NCI-H82 (cell line): Measurements from ENCODE around the gene NXF1.
"Not testable (repeated sequence)": the region's sequence is repeated elsewhere in the genome, so short reads cannot be mapped to it uniquely, and the experiment has no call there.

Source experiments
- DNase-seq: peaks from one replicate; lab custom pipeline; 2025; lab: John Stamatoyannopoulos, UW

NXF1 gene

GRCh38 chr11:62832336-62833234 is 27.3 kb upstream of the NXF1 start, which contains the start of gene TEX54:
TEX54 (minus strand) TSS chr11:62832841.
- DNase-seq = peak; percentile 76

GRCh38 chr11:62831520-62832335 is 26.5 kb upstream of the NXF1 start, which contains the start of gene STX5:
STX5 (minus strand) TSS chr11:62832051; CDS start chr11:62831243, 808 bp downstream.
- peak; percentile 98 for DNase-seq

- peak; percentile 79 for DNase-seq
These were observed 25.8 kb upstream of the NXF1 start for GRCh38 chr11:62830904-62831519.

DNA sequence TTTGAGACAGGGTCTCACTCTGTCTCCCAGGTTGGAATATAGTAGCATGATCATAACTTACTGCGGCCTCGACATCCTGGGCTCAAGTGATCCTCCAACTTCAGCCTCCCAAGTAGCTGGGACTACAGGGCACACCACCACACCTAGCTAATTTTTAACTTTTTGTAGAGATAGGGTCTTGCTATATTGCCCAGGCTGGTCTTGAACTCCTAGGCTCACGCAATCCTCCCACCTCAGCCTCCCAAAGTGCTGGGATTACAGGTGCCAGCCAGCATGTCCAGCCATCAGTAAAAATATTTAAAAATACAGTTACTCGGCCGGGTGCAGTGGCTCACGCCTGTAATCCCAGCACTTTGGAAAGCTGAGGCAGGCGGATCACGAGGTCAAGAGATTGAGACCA is 22.9 kb upstream of the NXF1 start:
- DNase-seq = not testable (repeated sequence)

GRCh38 chr11:62823677-62824076 is 18.4 kb upstream of the NXF1 start:
- no peak for DNase-seq

- no peak for DNase-seq
These were observed 11.9 kb upstream of the NXF1 start for GRCh38 chr11:62817129-62817528.

- no peak for DNase-seq
These were observed 11.3 kb upstream of the NXF1 start for GRCh38 chr11:62816557-62816956.

- DNase-seq = peak; percentile 40
These were observed 6.4 kb upstream of the NXF1 start for GRCh38 chr11:62811659-62812058.

DNA sequence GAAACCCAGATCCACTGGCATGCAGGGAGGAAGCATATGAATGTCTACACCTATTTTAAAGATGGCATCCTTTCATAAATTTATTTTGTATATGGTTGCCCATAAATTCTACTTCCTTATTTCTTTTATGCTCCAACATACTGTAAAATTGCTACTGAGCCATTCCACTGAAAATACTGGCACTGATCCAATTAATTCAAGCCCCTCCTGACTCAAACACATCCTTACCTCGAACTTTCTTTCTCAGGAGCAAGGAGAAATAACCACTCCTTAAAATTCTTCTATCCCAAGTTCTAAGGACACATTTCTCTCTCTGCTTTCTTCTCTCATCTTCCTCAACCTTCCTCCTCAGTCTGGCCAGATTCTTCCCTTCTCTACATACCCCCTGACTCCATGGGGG is 5.5 kb upstream of the NXF1 start:
- no peak for DNase-seq

GRCh38 chr11:62806611-62807121 is 1.4 kb upstream of the NXF1 start:
- no peak for DNase-seq

GRCh38 chr11:62805961-62806441 is 761 bp upstream of the NXF1 start:
- peak; percentile 68 for DNase-seq

GRCh38 chr11:62804310-62805075 is 747 bp downstream of the NXF1 start:
- DNase-seq = peak; percentile 47

- no peak for DNase-seq
These were observed 4.2 kb downstream of the NXF1 start for GRCh38 chr11:62801071-62801470.

DNA sequence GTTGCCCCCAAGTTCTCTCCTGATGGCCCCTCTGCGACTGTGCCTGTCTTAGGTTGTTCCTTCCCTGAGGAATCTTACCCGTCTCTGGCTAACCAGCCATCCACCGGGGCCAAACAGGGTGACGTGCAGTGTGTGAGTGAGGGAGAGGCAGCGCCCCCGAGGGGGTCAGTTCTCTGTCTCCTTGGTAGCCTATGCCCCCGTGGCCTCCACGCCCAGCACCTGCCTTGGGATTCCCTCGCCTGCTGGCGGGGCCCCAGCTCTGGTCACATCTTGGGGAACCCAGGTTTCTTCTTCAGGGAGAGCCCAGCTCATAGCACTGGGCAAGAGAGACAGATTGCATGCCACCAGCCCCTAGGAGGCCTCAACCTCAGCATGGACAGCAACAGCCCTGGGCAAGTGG is 5.8 kb downstream of the NXF1 start:
- DNase-seq = no peak

- DNase-seq = no peak
These were observed 9.0 kb downstream of the NXF1 start for GRCh38 chr11:62796281-62796680.

- DNase-seq = no peak
These were observed 11.0 kb downstream of the NXF1 start for GRCh38 chr11:62794201-62794775.

- peak; percentile 73 for DNase-seq
These were observed 13.1 kb downstream of the NXF1 start for GRCh38 chr11:62792202-62792575.

GRCh38 chr11:62791501-62792201 is 13.6 kb downstream of the NXF1 start, which contains the start of gene TMEM223:
TMEM223 (minus strand) TSS chr11:62792006; CDS start chr11:62791994, 12 bp downstream.
- DNase-seq = peak; percentile 84

- DNase-seq = no peak
These were observed 15.7 kb downstream of the NXF1 start for GRCh38 chr11:62789576-62789975.

- peak; percentile 5 for DNase-seq
These were observed 16.2 kb downstream of the NXF1 start for GRCh38 chr11:62788991-62789390.
